ENCODE results near the gene SRGAP1. TPM values are rescaled to one million over a fixed set of nuclear protein-coding genes. Genes with fewer than 3 reads are reported as not detected.

The SRGAP1 gene
- total and polyA plus RNA-seq, 9 of the 15 experiments (the other 6 are each of a cell fraction or from before 2014, with no cell fraction given) = 0.01 to 0.13 (median 0.04) TPM; not detected in 3

DNA sequence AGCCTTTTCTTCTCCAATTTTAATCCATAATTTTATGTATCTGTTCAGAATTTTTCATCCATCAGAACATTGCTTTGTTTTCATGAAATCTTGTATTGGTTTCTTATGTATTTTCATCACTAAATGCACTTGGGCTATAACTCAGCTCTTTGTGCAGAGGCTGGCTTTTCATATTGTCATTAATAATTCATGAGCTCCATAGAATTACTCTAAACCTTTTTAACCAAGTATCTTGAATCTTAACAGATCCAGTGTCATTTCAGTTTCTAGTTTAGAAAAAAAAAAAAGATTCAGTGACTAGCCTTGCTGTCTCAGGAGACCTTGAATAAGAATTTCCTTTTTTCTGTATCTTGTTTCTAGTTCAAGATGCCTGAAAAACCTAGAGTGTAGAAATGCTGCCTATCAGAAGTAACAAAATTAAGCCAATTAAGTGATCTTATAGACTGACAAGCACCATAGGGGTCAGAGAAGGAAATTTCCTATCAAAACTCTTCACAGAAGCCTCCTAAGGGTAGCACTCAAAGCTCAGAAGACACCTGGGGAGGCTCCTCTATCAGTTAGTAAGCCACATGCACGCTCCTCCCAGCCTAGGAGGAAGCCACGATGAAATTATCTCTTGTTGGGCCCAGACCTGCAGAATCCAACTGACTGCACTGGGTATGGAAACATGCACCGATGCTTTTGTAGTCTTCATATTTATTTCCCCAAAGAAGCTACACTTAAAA is 214.2 kb downstream of the SRGAP1 start:
- Histone ChIP-seq H4K20me1 (replicated peaks; ENCODE audit: control insufficient read depth, insufficient read depth, low read length) (no peaks in the 10 kb centered on the region), H3K4me1 (replicated peaks in 1 of 2; ENCODE audit: control insufficient read depth in 2 of 2, insufficient read depth in 2 of 2, low read length in 2 of 2) (no peaks in the 10 kb centered on the region), H3K4me3 (no peak overlapping the region), H3K4me2 (ENCODE audit: insufficient read depth, low read length) (no peak overlapping the region), H3K9me1 (ENCODE audit: control insufficient read depth, insufficient read depth, low read length) (no peaks in the 10 kb centered on the region), H3K79me2 (ENCODE audit: control insufficient read depth, insufficient read depth, low read length) (no peaks in the 10 kb centered on the region), H3K9ac (ENCODE audit: insufficient read depth in 1 of 2, low read depth in 2 of 2, low read length in 2 of 2) (no peak overlapping the region), H3K36me3 (ENCODE audit: control insufficient read depth, insufficient read depth, low read length) (no peaks in the 10 kb centered on the region), H2AFZ (ENCODE audit: low read depth, low read length) (no peak overlapping the region), H3K27me3 (ENCODE audit: control insufficient read depth in 2 of 2, insufficient read depth in 2 of 2, low read length in 2 of 2) (no peaks in the 10 kb centered on the region), H3K9me3 (replicated peaks; ENCODE audit: control insufficient read depth, insufficient read depth, low read depth, low read length) (no peaks in the 10 kb centered on the region), H3K27ac (ENCODE audit: extremely low read depth, low read depth, low read length) (no peak overlapping the region)
- no peak for FAIRE-seq
- 2% methylated on average over 3 of the region's 3 CpGs for WGBS (ENCODE audit: insufficient coverage, low coverage, missing lambda C conversion rate)
- intact Hi-C loops (cut with micrococcal nuclease) = no loop called here
- BruUV-seq (replicated peaks) = no TSS peak
- ChIA-PET POLR2A (interaction anchor here (0.7 to 1.2 kb wide), 3 partner anchors 11 to 14 kb away, joined by 3 to 5 read pairs (median 5); no protein-coding TSS in a partner anchor), CTCF (ENCODE audit: low intra/inter-chr PET ratio) (no interaction called here)
- no peak for DNase-seq (ENCODE audit: extremely low read depth in 1 of 4, low spot score in 3 of 4)
- in situ Hi-C loops (cut with MboI) = no loop called here
- no peak for ATAC-seq
- TF ChIP-seq MYC (IDR thresholded peaks at IDR 0.05; ENCODE audit: low read depth, low read length) (no peak), MYC (CRISPR knock-in tag; IDR thresholded peaks at IDR 0.05; ENCODE audit: borderline replicate concordance, low read depth) (no peak), GABPA (tag; conservative IDR thresholded peaks at IDR 0.05; ENCODE audit: low read depth) (no peak), ZNF785 (CRISPR knock-in tag; IDR thresholded peaks at IDR 0.05) (no peak), KLF10 (CRISPR knock-in tag; IDR thresholded peaks at IDR 0.05) (no peak), ARID3B (CRISPR knock-in tag; IDR thresholded peaks at IDR 0.05; ENCODE audit: borderline replicate concordance) (no peak), ADNP (tag; IDR thresholded peaks at IDR 0.05) (no peak), ZBTB7A (IDR thresholded peaks at IDR 0.05; ENCODE audit: borderline replicate concordance, control insufficient read depth, low read depth, low read length) (no peak), E2F6 (IDR thresholded peaks at IDR 0.05; ENCODE audit: borderline replicate concordance in 1 of 2, extremely low read depth in 1 of 2, insufficient read depth in 1 of 2, insufficient read length in 1 of 2, low read depth in 1 of 2, low read length in 1 of 2, poor library complexity in 1 of 2, severe bottlenecking in 1 of 2) (no peak)
- TF ChIP-seq, protein P1, sequence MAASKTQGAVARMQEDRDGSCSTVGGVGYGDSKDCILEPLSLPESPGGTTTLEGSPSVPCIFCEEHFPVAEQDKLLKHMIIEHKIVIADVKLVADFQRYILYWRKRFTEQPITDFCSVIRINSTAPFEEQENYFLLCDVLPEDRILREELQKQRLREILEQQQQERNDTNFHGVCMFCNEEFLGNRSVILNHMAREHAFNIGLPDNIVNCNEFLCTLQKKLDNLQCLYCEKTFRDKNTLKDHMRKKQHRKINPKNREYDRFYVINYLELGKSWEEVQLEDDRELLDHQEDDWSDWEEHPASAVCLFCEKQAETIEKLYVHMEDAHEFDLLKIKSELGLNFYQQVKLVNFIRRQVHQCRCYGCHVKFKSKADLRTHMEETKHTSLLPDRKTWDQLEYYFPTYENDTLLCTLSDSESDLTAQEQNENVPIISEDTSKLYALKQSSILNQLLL (CRISPR knock-in tag; IDR thresholded peaks at IDR 0.05; ENCODE audit: borderline replicate concordance) = no peak
- TF ChIP-seq, protein P2, sequence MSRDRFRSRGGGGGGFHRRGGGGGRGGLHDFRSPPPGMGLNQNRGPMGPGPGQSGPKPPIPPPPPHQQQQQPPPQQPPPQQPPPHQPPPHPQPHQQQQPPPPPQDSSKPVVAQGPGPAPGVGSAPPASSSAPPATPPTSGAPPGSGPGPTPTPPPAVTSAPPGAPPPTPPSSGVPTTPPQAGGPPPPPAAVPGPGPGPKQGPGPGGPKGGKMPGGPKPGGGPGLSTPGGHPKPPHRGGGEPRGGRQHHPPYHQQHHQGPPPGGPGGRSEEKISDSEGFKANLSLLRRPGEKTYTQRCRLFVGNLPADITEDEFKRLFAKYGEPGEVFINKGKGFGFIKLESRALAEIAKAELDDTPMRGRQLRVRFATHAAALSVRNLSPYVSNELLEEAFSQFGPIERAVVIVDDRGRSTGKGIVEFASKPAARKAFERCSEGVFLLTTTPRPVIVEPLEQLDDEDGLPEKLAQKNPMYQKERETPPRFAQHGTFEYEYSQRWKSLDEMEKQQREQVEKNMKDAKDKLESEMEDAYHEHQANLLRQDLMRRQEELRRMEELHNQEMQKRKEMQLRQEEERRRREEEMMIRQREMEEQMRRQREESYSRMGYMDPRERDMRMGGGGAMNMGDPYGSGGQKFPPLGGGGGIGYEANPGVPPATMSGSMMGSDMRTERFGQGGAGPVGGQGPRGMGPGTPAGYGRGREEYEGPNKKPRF (IDR thresholded peaks at IDR 0.05; ENCODE audit: low read depth, low read length) = no peak
- TF ChIP-seq, protein P3, sequence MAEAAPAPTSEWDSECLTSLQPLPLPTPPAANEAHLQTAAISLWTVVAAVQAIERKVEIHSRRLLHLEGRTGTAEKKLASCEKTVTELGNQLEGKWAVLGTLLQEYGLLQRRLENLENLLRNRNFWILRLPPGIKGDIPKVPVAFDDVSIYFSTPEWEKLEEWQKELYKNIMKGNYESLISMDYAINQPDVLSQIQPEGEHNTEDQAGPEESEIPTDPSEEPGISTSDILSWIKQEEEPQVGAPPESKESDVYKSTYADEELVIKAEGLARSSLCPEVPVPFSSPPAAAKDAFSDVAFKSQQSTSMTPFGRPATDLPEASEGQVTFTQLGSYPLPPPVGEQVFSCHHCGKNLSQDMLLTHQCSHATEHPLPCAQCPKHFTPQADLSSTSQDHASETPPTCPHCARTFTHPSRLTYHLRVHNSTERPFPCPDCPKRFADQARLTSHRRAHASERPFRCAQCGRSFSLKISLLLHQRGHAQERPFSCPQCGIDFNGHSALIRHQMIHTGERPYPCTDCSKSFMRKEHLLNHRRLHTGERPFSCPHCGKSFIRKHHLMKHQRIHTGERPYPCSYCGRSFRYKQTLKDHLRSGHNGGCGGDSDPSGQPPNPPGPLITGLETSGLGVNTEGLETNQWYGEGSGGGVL (CRISPR knock-in tag; IDR thresholded peaks at IDR 0.05) = no peak

All from K562 (cell line).